Endothelial cell (in vitro differentiated cells): ENCODE data around the gene ZSWIM5. TPM values are rescaled to one million over a fixed set of nuclear protein-coding genes. Genes with fewer than 3 reads are reported as not detected.
A peak's percentile ranks its signal among the peaks of the same experiment; 100 is the strongest.

Source experiments
- DNase-seq: peaks from one replicate; pipeline ENCODE4 v3.0.0; 2021; ENCODE audit warnings: low spot score
- H3K27ac Mint-ChIP-seq: one replicate; pipeline ENCODE4 v1.8.0; 2021; ENCODE audit warnings: mixed read lengths, inconsistent platforms; ENCODE audit not compliant: unreplicated experiment
- H3K27me3 Mint-ChIP-seq: one replicate; pipeline ENCODE4 v1.8.0; 2021; ENCODE audit warnings: mild to moderate bottlenecking, moderate library complexity, mixed read lengths, inconsistent platforms; ENCODE audit not compliant: unreplicated experiment
- H3K36me3 Mint-ChIP-seq: one replicate; pipeline ENCODE4 v1.8.0; 2021; ENCODE audit warnings: mild to moderate bottlenecking, low read depth, mixed read lengths, inconsistent platforms; ENCODE audit not compliant: unreplicated experiment
- H3K4me1 Mint-ChIP-seq: one replicate; pipeline ENCODE4 v1.8.0; 2021; ENCODE audit warnings: mild to moderate bottlenecking, mixed read lengths, inconsistent platforms; ENCODE audit not compliant: unreplicated experiment
- H3K4me3 Mint-ChIP-seq: one replicate; pipeline ENCODE4 v1.8.0; 2021; ENCODE audit warnings: mild to moderate bottlenecking, mixed read lengths, inconsistent platforms; ENCODE audit not compliant: unreplicated experiment
- H3K9me3 Mint-ChIP-seq: one replicate; pipeline ENCODE4 v1.8.0; 2021; ENCODE audit warnings: mixed read lengths, inconsistent platforms; ENCODE audit not compliant: unreplicated experiment
- total RNA-seq: library from RNA; stranded (reverse); fragmentation: NEBNext Ultra II Directional; extraction: Animal tissue kit (Norgen Biotek cat#: 25700); gene quantifications from one replicate; pipeline ENCODE4 v1.2.1, GENCODE V29; 2021; ENCODE audit not compliant: unreplicated experiment
- TF ChIP-seq, protein P1 (sequence below): fragments of 200-600 bp; sonication (generic); IDR thresholded peaks from one replicate; pipeline ENCODE4 v1.5.0; 2021; ENCODE audit warnings: antibody characterized with exemption; ENCODE audit not compliant: unreplicated experiment

ZSWIM5 gene
- total RNA-seq, 1 donor from 2014 or later, result 6.6 TPM

GRCh38 chr1:45215485-45216199, 9.2 kb upstream of the ZSWIM5 start:
- H3K4me3 Mint-ChIP-seq, result no peak overlapping the region
- no peaks in the 10 kb centered on the region for H3K4me1 Mint-ChIP-seq
- H3K27me3 Mint-ChIP-seq, result no peaks in the 10 kb centered on the region
- no peak for DNase-seq
- TF ChIP-seq, protein P1, sequence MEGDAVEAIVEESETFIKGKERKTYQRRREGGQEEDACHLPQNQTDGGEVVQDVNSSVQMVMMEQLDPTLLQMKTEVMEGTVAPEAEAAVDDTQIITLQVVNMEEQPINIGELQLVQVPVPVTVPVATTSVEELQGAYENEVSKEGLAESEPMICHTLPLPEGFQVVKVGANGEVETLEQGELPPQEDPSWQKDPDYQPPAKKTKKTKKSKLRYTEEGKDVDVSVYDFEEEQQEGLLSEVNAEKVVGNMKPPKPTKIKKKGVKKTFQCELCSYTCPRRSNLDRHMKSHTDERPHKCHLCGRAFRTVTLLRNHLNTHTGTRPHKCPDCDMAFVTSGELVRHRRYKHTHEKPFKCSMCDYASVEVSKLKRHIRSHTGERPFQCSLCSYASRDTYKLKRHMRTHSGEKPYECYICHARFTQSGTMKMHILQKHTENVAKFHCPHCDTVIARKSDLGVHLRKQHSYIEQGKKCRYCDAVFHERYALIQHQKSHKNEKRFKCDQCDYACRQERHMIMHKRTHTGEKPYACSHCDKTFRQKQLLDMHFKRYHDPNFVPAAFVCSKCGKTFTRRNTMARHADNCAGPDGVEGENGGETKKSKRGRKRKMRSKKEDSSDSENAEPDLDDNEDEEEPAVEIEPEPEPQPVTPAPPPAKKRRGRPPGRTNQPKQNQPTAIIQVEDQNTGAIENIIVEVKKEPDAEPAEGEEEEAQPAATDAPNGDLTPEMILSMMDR, result no peak
- H3K9me3 Mint-ChIP-seq, result no peaks in the 10 kb centered on the region
- no peak overlapping the region for H3K27ac Mint-ChIP-seq
- no peaks in the 10 kb centered on the region for H3K36me3 Mint-ChIP-seq

GRCh38 chr1:45213892-45214291, 7.5 kb upstream of the ZSWIM5 start:
- no peaks in the 10 kb centered on the region for H3K9me3 Mint-ChIP-seq
- no peaks in the 10 kb centered on the region for H3K36me3 Mint-ChIP-seq
- no peaks in the 10 kb centered on the region for H3K27me3 Mint-ChIP-seq
- H3K4me3 Mint-ChIP-seq, result no peak overlapping the region
- no peaks in the 10 kb centered on the region for H3K4me1 Mint-ChIP-seq
- TF ChIP-seq, protein P1, result no peak
- DNase-seq, result no peak
- no peak overlapping the region for H3K27ac Mint-ChIP-seq

DNA sequence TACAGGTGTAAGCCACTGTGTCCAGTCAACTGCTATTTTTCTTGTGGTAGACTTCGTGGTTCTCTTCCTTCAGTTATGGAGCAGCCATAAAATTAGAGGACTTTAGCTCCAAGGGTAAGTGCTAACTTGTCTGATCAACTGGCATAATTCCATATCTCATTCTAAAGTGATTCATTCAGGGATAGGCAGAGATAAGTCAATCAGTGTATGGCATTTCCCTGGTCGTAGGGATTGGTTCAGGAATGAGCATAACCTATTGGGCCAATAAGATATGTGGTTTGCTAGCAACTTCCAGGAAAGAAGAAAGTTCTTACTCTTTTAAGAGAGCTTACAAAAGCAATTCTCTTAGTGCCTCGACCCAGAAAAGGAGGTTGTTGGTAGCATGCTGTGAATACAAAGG, 4.7 kb upstream of the ZSWIM5 start:
- peaks cover 4% of the 10 kb centered on the region for H3K27me3 Mint-ChIP-seq
- H3K9me3 Mint-ChIP-seq, result no peaks in the 10 kb centered on the region
- no peak for DNase-seq
- no peak overlapping the region for H3K4me3 Mint-ChIP-seq
- no peak overlapping the region for H3K27ac Mint-ChIP-seq
- peaks cover 3% of the 10 kb centered on the region for H3K4me1 Mint-ChIP-seq
- H3K36me3 Mint-ChIP-seq, result peaks cover 4% of the 10 kb centered on the region
- TF ChIP-seq, protein P1, result no peak

- Mint-ChIP-seq H3K4me1 (peaks cover 7% of the 10 kb centered on the region), H3K9me3 (no peaks in the 10 kb centered on the region), H3K27me3 (peaks cover 4% of the 10 kb centered on the region), H3K36me3 (peaks cover 4% of the 10 kb centered on the region), H3K27ac (peak overlapping the region; percentile 67), H3K4me3 (peak overlapping the region; percentile 98)
- no peak for DNase-seq
- TF ChIP-seq, protein P1, result no peak
These were observed 611 bp upstream of the ZSWIM5 start for GRCh38 chr1:45206808-45207623.
